SK-N-SH (cell line): ENCODE data around the gene DNAJC15. TPM values are rescaled to one million over a fixed set of nuclear protein-coding genes. Genes with fewer than 3 reads are reported as not detected.

Experiments used
- CTCF ChIA-PET: fragments of 300-600, 350-600 bp; formaldehyde crosslinking; extraction: SDS; loops from one replicate; lab custom pipeline; 2021; lab: Yijun Ruan, JAX
- POLR2A ChIA-PET: fragments of 350-600 bp; sonication (Branson Sonifier 250); formaldehyde crosslinking; extraction: SDS; loops from one replicate; lab custom pipeline; 2020; ENCODE audit warnings: antibody characterized with exemption, inconsistent platforms; lab: Yijun Ruan, JAX
- DNase-seq: peaks from one replicate; pipeline ENCODE4 v3.0.0; 2012
- H2AFZ ChIP-seq: fragments of 200-600 bp; sonication (generic); 2 replicates; pipeline ENCODE4 v1.8.1; 2016; ENCODE audit warnings: antibody characterized with exemption, mild to moderate bottlenecking, low read depth
- H3F3A ChIP-seq: fragments of 200-600 bp; sonication (generic); replicated peaks from 2 replicates; pipeline ENCODE3; 2016; ENCODE audit warnings: antibody characterized with exemption, mild to moderate bottlenecking; ENCODE audit not compliant: insufficient read depth
- H3K27ac ChIP-seq, 2 experiments: fragments of 200-500 bp in 1 of 2; fragments of 200-600 bp in 1 of 2; sonication (Bioruptor generic) in 1 of 2; sonication (generic), shearing (Covaris generic) in 1 of 2; 2 replicates each; pipeline versions ENCODE4 v1.5.1 to v1.6.1; 2014 to 2016; ENCODE audit warnings: low read depth in 2 of 2, inconsistent platforms in 1 of 2, low read length in 1 of 2, mild to moderate bottlenecking in 1 of 2, mixed read lengths in 1 of 2
- H3K27me3 ChIP-seq: fragments of 200-600 bp; sonication (generic), shearing (Covaris generic); 2 replicates; pipeline ENCODE4 v1.6.1; 2016; ENCODE audit warnings: mixed run types; ENCODE audit not compliant: insufficient read depth
- H3K36me3 ChIP-seq, 2 experiments: fragments of 200-500 bp in 1 of 2; fragments of 200-600 bp in 1 of 2; sonication (Bioruptor generic) in 1 of 2; sonication (generic) in 1 of 2; replicated peaks in 1 of 2; 2 replicates each; pipeline versions ENCODE3 to v1.5.1; 2014 to 2016; ENCODE audit warnings: low read length in 1 of 2, mild to moderate bottlenecking in 1 of 2; ENCODE audit not compliant: insufficient read depth in 2 of 2, control insufficient read depth in 1 of 2
- H3K4me1 ChIP-seq, 2 experiments: fragments of 200-500 bp in 1 of 2; fragments of 200-600 bp in 1 of 2; sonication (Bioruptor generic) in 1 of 2; sonication (generic), shearing (Covaris generic) in 1 of 2; 2 replicates each; pipeline versions ENCODE4 v1.5.1 to v1.6.1; 2014 to 2016; ENCODE audit warnings: low read depth in 1 of 2, low read length in 1 of 2, mixed run types in 1 of 2; ENCODE audit not compliant: insufficient read depth in 2 of 2, control insufficient read depth in 1 of 2
- H3K4me2 ChIP-seq: fragments of 200-600 bp; sonication (generic), shearing (Covaris generic); 2 replicates; pipeline ENCODE4 v1.6.1; 2017; ENCODE audit warnings: mixed run types
- H3K4me3 ChIP-seq, 2 experiments: fragments of 200-500 bp in 1 of 2; fragments of 200-600 bp in 1 of 2; sonication (Bioruptor generic) in 1 of 2; sonication (generic), shearing (Covaris generic) in 1 of 2; 2 replicates each; pipeline versions ENCODE4 v1.5.1 to v1.8.1; 2014 to 2016; ENCODE audit warnings: low read depth in 2 of 2, inconsistent platforms in 1 of 2, low read length in 1 of 2, mild to moderate bottlenecking in 1 of 2, mixed read lengths in 1 of 2, moderate library complexity in 1 of 2
- H3K79me2 ChIP-seq: fragments of 200-600 bp; sonication (generic); 2 replicates; pipeline ENCODE4 v1.8.1; 2017; ENCODE audit warnings: mild to moderate bottlenecking; ENCODE audit not compliant: insufficient read depth
- H3K9ac ChIP-seq: fragments of 200-600 bp; sonication (generic); 2 replicates; pipeline ENCODE4 v1.6.1; 2017; ENCODE audit warnings: mixed run types
- H3K9me2 ChIP-seq: fragments of 200-600 bp; sonication (generic); 2 replicates; pipeline ENCODE4 v1.6.1; 2017; ENCODE audit warnings: mixed run types
- H3K9me3 ChIP-seq: fragments of 200-600 bp; sonication (generic); 2 replicates; pipeline ENCODE4 v1.6.1; 2017; ENCODE audit warnings: mixed run types, mild to moderate bottlenecking, moderate library complexity
- H4K20me1 ChIP-seq: fragments of 200-600 bp; sonication (generic); 2 replicates; pipeline ENCODE4 v1.6.1; 2017; ENCODE audit warnings: mild to moderate bottlenecking, mixed run types; ENCODE audit not compliant: insufficient read depth
- CHD2 ChIP-seq: fragments of 150-350 bp; IDR thresholded peaks from 2 replicates; pipeline ENCODE4 v1.6.1; 2018; ENCODE audit warnings: low read length; ENCODE audit not compliant: partially characterized antibody
- CTCF ChIP-seq: fragments of 200-600 bp; sonication (generic); IDR thresholded peaks from 2 replicates; pipeline ENCODE4 v1.6.1; 2017; ENCODE audit warnings: antibody characterized with exemption, mild to moderate bottlenecking, moderate library complexity
- ELF1 ChIP-seq: IDR thresholded peaks from 2 replicates; pipeline ENCODE4 v1.4.0; 2012
- EP300 ChIP-seq, 2 experiments: IDR thresholded peaks; 2 replicates each; pipeline versions ENCODE4 v1.4.0 to v1.6.1; 2012; ENCODE audit warnings: borderline replicate concordance in 1 of 2, low read depth in 1 of 2, low read length in 1 of 2
- FOSL2 ChIP-seq: IDR thresholded peaks from 2 replicates; pipeline ENCODE4 v1.4.0; 2012; ENCODE audit warnings: low read depth, mild to moderate bottlenecking, moderate library complexity, borderline replicate concordance
- FOXJ3 ChIP-seq: sonication (generic); formaldehyde crosslinking; IDR thresholded peaks from 2 replicates; pipeline ENCODE4 v1.5.1; 2020; ENCODE audit warnings: mild to moderate bottlenecking, missing genetic modification reagents
- GATA2 ChIP-seq: sonication (generic); formaldehyde crosslinking; IDR thresholded peaks from 2 replicates; pipeline ENCODE4 v1.5.0; 2020; ENCODE audit warnings: mild to moderate bottlenecking, missing genetic modification reagents
- MXI1 ChIP-seq: IDR thresholded peaks from 2 replicates; pipeline ENCODE4 v1.6.1; 2012; ENCODE audit warnings: mild to moderate bottlenecking, low read depth, low read length, improper control_type of control experiment
- NFIC ChIP-seq: IDR thresholded peaks from 2 replicates; pipeline ENCODE4 v1.4.0; 2012; ENCODE audit warnings: borderline replicate concordance
- NRF1 ChIP-seq: IDR thresholded peaks from 2 replicates; pipeline ENCODE4 v1.6.1; 2012; ENCODE audit warnings: low read depth, mild to moderate bottlenecking, low read length
- PBX3 ChIP-seq: IDR thresholded peaks from 2 replicates; pipeline ENCODE4; 2012
- POLR2AphosphoS5 ChIP-seq: IDR thresholded peaks from 2 replicates; pipeline ENCODE4 v1.6.1; 2012; ENCODE audit warnings: low read depth, low read length
- REST ChIP-seq: IDR thresholded peaks from 2 replicates; pipeline ENCODE4 v1.6.1; 2012; ENCODE audit warnings: mild to moderate bottlenecking, low read depth, low read length, moderate library complexity
- SIN3A ChIP-seq: IDR thresholded peaks from 2 replicates; pipeline ENCODE4 v1.6.1; 2012; ENCODE audit warnings: low read depth, mild to moderate bottlenecking, low read length, moderate library complexity, borderline replicate concordance
- TEAD4 ChIP-seq: IDR thresholded peaks from 2 replicates; pipeline ENCODE4 v1.4.0; 2012; ENCODE audit warnings: mild to moderate bottlenecking, borderline replicate concordance; ENCODE audit not compliant: insufficient read depth
- YY1 ChIP-seq: IDR thresholded peaks from 2 replicates; pipeline ENCODE4 v1.4.0; 2012; ENCODE audit warnings: low read depth, mild to moderate bottlenecking
- WGBS: methylation state at CpG from one replicate; pipeline ENCODE4 v1.1.6; 2017; ENCODE audit warnings: low lambda C conversion rate; 5-methylcytosine and 5-hydroxymethylcytosine counted together
- polyA plus RNA-seq, 3 experiments: library from polyadenylated mRNA; depleted of rRNA; stranded (reverse); fragments of >200 nt; gene quantifications; 2 replicates each; pipeline ENCODE4 v1.2.3, GENCODE V29; 2012

DNAJC15 gene
- polyA plus RNA-seq, 1 of the 3 experiments (the other 2 are of a cell fraction) = 18.4 TPM

- no peaks in the 10 kb centered on the region for H3K79me2 ChIP-seq
- no peaks in the 10 kb centered on the region for H3K9me3 ChIP-seq
- H3K4me1 ChIP-seq = peaks cover 0 to 19% of the 10 kb centered on the region in 2 experiments; a peak in 2 of 4 replicates
- ChIA-PET POLR2A (no interaction called here), CTCF (interaction anchor here (0.9 to 1.2 kb wide), 3 partner anchors 45 to 789 kb away, joined by 3 read pairs; no protein-coding TSS in a partner anchor)
- H3K27ac ChIP-seq = no peak overlapping the region
- no peak overlapping the region for H3K4me2 ChIP-seq
- no peaks in the 10 kb centered on the region for H3K9me2 ChIP-seq
- H3F3A ChIP-seq = no peaks in the 10 kb centered on the region
- 85% methylated on average over 5 of the region's 5 CpGs for WGBS
- TF ChIP-seq YY1 (no peak), POLR2AphosphoS5 (no peak), EP300 (IDR thresholded peaks at IDR 0.05; ENCODE audit: borderline replicate concordance in 1 of 2, low read depth in 1 of 2, low read length in 1 of 2) (no peak), CTCF (no peak), SIN3A (no peak), MXI1 (no peak), NFIC (no peak)
- H4K20me1 ChIP-seq = no peaks in the 10 kb centered on the region
- no peak overlapping the region for H3K9ac ChIP-seq
- no peak for DNase-seq
- H3K4me3 ChIP-seq = no peak overlapping the region
- H3K27me3 ChIP-seq = no peaks in the 10 kb centered on the region
- no peaks in the 10 kb centered on the region for H3K36me3 ChIP-seq
- no peak overlapping the region for H2AFZ ChIP-seq
Observed at GRCh38 chr13:43016226-43016625, 7.2 kb upstream of the DNAJC15 start.

GRCh38 chr13:43019811-43020210 lies 3.6 kb upstream of the DNAJC15 start:
- Histone ChIP-seq H3K27ac (0 out of 4 replicates have a peak overlapping the region, but pooled peaks of 1 of the 2 experiments have one; percentile 8), H3K9me2 (no peaks in the 10 kb centered on the region), H3K9me3 (no peaks in the 10 kb centered on the region), H3K27me3 (no peaks in the 10 kb centered on the region), H3K4me3 (no peak overlapping the region), H2AFZ (no peak overlapping the region), H3K4me2 (no peak overlapping the region), H3F3A (no peaks in the 10 kb centered on the region), H3K9ac (no peak overlapping the region), H3K4me1 (peaks cover 0 to 8% of the 10 kb centered on the region in 2 experiments; a peak in 2 of 4 replicates), H3K79me2 (peaks cover 12% of the 10 kb centered on the region; the same call in 1 of the 2 replicates), H4K20me1 (no peaks in the 10 kb centered on the region), H3K36me3 (no peaks in the 10 kb centered on the region)
- no peak for DNase-seq
- POLR2A ChIA-PET = no interaction called here
- CTCF ChIA-PET = no interaction called here
- WGBS = 73% methylated on average over 2 of the region's 2 CpGs
- no peak for TF ChIP-seq YY1
- no peak for TF ChIP-seq ELF1
- TF ChIP-seq NRF1 = no peak
- TF ChIP-seq TEAD4 = no peak
- no peak for TF ChIP-seq SIN3A
- no peak for TF ChIP-seq GATA2
- no peak for TF ChIP-seq REST
- TF ChIP-seq FOSL2 = no peak
- no peak for TF ChIP-seq CHD2
- no peak for TF ChIP-seq PBX3
- no peak for TF ChIP-seq MXI1
- TF ChIP-seq FOXJ3 (CRISPR knock-in tag) = no peak
